Activated gamma-delta T cell (primary cell): ENCODE results near the gene NEB.
"Not testable (repeated sequence)": the region's sequence is repeated elsewhere in the genome, so short reads cannot be mapped to it uniquely, and the experiment has no call there.

ENCODE experiments used
- DNase-seq: peaks from one replicate; lab custom pipeline; 2025; lab: John Stamatoyannopoulos, UW

NEB gene

DNA sequence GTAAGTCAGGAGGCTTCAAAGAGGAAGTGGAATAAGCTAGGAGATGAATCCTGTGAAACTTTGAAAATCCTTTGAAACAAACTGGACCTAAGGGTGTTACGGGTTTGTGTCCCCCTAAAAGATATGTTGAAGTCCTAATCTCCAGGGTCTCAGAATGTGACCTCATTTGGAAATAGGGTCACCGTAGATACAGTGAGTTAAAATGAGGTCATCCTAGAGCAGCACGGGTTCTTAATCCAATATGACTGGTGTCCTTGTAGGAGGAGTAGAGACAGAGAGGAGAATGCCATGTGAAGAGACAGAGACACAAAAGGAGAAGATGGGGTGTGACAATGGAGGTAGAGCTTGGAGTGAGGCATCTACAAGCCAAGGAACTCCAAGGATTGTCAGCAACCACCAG, 26.9 kb upstream of the NEB start:
- DNase-seq: no peak

DNA sequence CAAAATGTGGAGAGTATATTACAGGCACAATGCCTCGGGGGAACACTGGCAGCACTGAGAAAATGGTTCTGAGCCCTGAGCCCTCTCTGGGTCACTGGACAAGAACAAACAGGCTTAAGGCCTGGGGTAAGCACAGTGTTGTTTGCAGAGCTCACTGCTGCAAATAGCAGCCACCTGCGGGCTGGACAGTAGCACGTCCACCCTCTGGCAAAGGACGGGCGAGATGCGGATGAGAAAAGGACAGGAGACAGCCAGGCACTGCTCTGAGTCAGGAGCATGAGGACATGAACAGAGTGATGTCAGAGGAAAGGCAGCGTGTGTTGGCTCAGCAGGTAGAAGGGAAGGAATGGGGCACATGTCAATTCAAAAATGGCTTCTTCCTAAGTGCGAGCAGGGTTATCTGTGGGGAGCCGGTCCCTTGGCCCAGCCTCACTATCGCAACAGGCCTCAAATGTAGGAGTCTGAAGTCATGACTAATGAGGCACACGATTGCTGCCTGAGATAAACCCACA, 25.9 kb upstream of the NEB start:
- DNase-seq: no peak

DNA sequence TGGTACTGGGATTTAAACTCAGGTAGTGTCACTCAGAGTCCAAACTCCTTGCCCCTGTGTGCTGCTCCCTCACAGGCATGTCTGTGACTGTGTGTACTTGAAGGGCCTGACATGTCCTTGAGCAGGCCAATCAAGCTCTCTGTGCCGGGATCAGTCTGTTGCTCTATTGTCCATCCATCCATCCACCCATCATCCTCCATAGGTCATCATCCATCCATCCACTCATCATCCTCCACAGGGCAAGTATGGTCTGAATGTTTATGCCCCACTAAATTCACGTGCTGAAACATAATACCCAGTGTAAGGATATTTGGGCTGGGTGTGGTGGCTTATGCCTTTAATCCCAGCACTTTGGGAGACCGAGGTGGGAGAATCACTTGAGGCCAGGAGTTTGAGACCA, 24.5 kb upstream of the NEB start:
- DNase-seq: no peak

DNA sequence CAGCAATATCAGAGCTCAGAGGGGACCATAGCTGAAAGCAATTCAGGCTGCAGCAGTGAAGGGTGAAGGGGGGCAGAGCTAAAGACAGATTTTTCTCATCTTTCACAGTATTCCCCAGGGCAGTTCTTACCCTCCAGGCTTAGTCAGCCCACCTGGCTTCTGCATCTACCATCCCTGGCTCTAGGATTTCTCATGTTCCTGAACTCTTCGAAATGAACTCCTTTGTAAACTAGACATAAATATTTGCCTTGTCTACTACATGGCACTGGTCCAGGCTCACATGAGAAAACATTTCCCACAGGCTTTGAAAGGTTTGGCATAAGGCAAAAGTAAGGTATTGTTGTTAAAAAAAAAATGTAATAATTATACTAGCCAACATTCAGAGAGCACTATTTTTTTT, 23.6 kb upstream of the NEB start:
- DNase-seq: no peak

DNA sequence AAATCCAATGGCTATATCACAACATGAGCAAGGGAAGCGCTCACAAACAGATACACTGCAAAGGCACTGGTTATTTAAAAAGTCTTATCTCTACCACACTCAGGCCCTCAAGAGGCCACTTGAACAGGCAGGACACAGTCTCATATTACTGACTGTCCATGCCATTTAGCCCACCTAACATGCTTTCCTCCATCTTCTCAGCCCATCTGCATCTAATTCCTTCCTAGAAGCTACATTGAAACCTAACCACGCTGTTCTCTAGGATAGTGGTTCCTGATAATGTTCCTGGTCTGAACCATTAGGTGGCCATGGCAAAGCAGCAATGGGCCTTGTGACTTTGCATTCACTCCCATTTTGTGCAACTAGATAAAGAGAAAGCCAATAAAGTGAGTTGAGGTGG, 22.5 kb upstream of the NEB start:
- DNase-seq: no peak

DNA sequence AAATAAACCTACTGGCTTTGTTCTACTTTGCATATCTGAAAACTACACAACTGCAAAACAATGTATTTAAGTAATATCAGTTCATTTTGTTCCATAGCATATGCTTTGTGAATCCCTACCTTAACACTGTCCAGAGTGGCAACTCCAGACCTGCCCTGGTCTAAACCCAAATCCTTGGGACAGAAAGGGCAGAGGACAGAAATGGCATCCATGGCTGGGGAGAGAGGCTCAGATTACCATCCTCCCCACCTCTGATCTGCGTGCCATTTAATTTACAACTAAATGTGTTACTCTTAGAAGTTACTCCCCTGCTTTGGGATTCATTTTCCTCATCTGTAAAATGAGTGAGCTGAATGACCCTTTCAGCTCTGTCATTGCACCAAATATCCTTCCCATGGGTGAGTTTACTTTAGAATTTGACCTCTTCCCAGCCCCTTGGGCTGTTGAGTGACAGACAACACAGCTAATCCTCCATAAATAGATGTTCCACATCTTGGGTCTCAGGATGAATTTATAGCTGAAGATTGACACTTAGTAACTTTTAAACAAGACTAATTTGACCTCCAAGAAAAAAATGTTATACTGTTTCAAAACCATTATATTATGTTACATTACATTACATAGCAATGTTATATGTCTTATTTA, 20.1 kb upstream of the NEB start:
- DNase-seq: no peak

DNA sequence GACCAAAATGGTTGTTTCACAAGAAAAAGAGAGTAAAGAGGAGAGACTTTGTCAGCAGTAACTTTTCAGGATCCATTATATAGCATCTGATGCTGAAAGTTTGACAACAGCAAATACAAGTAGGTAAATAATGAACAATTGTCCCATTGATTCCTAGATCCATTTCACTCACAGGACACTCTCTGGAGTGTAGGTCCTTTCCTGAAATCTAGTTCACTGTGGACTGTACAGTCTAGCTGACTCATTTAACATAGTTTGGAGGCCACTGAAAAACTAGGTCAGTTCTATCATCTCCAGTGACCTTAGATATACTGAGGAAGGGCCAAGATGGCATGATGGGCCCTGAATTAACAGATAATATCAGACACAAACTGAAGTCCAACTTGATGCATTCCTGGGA, 19.3 kb upstream of the NEB start:
- no peak for DNase-seq

DNA sequence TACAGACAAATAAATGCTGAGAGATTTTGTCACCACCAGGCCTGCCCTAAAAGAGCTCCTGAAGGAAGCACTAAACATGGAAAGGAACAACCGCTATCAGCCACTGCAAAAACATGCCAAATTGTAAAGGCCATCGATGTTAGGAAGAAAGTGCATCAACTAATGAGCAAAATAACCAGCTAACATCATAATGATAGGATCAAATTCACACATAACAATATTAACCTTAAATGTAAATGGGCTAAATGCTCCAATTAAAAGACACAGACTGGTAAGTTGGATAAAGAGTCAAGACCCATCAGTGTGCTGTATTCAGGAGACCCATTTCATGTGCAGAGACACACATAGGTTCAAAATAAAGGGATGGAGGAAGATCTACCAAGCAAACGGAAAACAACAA, 11.0 kb upstream of the NEB start:
- not testable (repeated sequence) for DNase-seq

DNA sequence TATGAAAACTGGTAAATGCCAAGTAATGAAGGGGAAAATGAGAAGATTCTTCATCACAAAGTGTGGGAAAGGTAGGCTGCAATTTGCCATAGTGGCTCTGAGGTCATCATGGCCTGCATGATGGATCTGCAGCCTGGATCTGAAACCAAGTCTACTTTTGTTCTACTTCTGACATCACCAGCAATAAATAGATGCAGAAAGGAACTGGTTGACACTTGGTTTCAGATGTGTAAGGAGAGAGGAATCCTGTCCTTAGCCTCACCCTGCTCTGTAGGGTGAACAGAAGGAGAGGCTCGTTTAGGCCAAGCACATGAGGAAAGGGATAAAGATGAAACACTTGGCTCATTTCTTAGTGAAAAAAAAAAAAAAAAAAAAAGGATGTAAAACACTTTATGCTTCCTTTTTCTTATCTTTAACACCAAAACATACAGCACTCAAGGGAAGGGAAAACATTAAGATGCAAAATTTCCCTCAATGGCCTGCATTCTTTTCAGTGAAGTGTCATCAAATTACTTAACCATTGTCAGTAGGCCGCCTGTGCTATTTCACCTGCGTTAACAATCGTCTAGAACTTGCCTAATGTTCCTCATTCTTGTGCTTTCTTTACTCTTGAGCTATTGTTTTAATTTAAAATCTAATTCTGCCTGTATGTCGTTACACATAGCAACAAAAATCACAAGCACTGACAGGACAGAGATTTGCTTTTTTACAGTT, 3.9 kb downstream of the NEB start:
- no peak for DNase-seq

DNA sequence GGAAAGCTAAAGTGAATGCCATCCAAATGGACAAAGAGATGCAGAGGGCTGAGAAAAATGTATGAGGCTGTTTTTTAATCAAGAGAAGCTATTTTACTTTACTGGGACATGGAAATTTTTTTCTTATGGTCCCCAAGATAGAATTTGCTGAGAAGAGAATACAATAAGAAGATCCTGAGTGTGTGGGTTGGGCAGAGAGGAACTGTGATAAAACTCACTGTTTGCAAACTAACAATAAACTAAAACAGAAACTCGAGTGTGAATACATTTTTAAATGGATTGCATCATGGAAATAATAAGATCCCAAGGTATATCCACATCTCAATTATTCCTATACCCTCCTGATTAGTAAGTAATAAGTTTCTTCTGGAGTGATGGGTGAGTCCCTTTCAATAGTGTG, 4.4 kb downstream of the NEB start:
- DNase-seq: no peak

DNA sequence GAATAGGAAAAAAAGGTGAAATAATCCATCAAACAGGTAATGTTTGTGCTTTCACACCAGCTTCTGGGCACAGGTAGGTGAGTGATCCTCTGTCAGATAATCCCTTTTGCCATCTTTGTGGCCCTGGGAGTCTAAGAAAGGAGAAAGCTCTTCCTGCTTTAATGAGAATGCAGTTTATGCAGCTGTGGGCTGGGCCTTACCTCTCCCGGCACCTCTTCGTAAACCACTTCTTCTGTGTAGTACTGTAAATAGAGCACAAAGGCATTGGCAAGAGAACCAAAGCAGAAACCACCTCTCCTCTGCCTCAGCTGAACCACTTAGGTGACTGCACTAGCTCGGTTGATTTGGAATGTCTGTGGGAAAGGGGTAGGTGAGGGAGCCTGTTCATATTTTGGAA, 4.9 kb downstream of the NEB start:
- DNase-seq: no peak

DNA sequence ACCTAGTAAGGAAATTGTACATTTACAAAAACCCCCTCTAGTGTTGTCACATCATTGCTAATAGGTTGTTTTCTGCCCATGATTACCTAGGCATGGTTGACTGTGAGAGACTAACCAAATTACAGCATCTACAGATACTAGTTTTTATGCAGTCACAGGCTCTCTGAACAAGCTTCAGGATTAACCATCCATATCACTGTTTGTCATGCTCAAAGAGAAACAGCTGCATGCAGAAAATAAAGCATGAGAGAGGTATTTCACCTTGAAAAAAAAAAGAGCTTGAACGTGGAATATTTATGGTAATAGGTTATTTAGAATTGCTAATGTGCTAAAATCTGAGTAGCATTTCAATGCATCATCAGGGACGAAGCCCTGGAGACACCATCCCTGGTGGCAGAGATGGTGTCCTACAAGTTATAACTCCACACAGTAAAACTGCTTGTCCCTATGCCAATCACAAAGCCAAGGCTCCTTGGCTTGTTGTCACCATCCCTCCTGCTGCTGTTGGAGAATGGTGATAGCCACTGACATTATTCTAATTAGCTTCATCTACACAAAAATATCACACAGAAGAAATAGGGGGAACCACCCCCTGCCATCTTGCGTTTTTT, 5.4 kb downstream of the NEB start:
- no peak for DNase-seq

DNA sequence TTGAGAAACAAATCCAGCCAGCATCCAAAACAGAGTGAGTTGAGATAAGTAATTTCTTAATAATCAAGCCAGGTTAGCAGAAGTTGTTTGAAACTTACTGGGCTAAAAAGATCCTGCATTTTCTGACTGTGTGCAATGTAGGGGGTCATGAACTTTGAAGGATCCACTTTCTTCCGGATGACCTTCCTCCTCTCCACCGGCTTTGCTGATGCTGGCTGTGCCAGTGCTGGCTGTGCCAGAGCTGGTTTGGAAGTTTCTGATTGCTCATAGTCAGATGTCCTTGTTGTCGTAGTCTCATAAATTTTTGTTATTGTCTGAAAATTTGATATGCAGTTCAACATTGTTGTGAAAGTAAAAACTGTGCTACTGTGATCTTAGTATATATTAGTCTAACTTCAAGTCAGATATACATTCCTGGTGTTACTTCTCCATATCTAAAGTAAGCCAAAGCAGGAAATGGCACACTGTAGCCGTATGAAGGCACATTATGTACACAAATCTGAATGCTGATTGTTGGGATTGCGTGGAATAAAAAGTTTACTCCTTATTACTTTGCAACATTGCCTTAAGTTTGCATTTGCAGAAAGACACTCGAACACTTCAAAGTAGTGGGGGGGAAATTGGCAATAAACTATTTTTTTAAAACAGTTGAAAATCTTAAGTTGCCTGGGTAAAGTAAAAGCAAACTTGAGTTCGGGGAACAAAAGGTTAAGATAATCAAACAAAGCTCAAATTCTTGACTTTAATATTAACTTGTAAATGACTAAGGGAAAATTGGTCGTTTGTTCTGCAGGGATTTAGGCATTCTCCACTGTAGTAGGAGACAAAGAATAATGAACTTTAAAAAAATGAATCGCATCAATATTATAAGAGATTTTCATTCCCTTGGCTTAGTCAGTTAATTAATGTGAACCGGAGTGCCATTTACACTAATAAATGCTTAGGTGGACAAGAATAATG, 6.4 kb downstream of the NEB start:
- DNase-seq: no peak

DNA sequence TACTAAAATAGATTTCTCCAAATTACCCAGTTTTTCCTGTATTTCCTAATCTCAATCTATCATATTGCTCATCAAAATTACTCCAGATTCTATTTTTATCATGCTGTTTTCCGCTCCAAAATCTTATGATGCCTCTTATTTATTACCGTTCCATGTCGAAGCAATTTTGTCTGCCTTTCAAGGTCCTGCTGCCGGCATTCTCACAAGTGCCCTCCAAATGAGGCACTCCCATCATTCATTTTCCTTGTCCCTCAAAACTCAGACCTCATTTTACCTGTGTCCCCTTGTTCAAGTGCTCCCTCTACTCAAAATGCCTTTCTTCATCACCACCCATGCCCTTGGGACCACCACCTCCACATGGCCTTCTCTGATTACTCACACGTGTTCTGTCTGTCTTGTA, 13.1 kb downstream of the NEB start:
- no peak for DNase-seq

DNA sequence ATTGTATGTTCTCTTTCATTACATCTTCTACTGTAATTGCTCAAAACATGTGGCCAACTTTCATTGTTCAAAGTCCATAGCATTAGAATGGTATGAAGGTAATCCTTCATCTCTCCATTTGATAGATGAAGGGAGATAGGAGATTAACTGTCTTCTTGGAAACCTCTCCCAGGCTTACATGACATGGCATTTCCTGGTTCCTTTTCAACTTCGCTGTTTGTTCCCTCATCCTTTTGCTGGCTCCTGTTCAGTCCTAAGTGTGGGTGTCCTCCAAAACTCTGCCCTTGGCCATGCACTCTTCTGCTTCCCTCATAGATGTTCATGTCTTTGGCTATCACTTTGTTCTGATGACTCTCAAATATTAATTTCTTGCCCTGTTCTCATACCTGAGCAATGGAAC, 13.8 kb downstream of the NEB start:
- no peak for DNase-seq

DNA sequence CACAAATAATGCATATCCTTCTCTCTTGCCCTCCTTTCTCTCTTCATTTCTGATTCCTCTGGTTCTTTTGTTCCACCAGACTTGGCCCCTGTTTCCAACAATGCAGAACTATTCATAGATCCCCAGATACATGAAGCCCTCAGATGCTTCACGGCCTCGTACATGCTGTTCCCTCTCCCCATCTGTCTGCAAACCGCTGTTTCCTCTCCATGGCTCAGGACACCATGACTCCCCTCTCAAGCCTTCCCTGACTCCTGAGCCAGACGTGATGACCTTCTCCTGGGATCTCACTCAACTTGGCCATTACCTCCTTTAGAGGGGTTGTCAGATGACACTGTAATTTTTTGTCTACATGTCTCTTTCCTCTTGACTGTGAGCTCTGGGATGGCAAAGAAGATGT, 15.5 kb downstream of the NEB start:
- DNase-seq: no peak

DNA sequence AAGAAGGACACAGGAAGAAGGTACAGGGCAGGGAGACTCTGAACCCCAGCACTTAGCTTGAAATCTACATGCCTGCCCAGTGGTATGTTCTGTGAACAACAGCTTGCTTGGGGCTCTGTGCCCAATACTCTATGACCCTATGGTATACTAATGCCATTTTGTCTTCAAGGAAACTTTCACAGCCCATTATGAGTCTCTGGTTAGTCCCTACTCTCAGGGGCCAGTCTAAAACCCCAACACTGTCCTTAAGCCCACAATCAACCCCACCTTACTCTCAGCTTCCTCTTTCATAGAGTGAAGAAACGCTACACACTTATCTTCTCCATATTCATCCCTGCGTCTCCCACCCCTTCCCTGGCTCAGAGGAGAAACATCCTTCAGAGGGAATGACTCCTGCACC, 16.0 kb downstream of the NEB start:
- no peak for DNase-seq

DNA sequence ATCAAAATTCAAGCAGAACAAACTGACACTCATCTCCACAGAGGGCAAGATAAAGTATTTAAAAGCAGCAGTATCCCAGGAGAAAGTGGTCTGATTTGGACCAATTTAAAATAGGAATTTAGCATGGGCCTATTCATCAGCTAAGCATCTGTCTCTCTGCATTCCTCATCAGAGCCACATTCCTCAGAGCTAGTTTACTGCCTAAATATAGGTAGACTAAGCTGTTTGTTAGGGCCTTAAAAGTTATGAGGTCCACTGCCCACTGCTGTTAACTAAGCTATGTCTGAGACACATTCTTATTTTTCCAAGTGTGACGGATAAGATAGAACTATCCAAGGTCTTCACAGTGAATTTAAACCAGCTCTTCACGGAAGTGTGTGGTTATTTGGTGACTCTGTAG, 17.6 kb downstream of the NEB start:
- DNase-seq: no peak

DNA sequence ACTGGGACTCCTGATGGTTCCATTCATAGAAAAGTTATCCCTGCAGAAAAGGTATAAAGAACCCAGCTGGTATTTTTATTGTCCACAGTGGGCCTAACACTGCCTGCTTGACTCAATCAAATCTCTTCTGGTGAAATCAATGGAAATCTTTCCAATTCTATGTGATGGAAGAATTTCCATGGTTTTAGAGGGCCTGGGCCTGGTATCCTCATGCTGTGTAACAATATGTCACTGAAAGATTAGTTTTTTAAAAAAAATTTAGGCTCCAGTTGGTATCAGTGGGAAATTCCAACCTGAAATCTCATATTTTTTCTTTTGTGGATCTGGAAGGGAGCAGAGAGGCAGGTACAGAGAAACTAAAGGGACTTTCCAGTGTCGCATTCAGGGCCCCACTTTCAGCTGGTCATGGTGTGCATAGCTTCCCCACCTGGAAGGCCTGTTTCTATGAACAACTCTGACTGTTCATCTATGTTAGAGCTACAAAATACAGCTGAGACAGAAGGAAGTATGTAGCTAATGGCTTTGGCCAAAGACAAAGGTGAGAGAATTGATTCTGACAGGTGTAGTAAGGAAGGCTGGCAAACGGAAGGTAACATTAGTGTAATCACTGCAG, 20.9 kb downstream of the NEB start:
- DNase-seq: no peak

DNA sequence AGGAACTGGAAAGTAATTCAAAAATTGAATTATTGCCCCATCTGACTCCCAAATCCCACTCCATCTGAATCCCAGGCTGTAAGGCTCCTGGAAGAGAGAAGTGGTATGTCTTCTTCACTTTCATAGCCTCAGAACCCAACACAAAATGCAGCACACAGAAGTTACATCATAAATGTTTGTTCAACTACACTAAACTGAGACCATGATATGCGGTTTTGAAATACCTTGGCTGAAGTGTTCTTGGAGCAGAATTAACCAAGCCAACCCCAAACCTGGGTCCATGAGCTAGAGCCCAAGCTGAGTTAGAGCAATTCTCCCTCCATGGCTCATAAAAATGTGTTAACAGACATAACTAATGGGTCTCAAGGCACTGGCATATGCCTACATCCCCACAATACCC, 23.3 kb downstream of the NEB start:
- no peak for DNase-seq

DNA sequence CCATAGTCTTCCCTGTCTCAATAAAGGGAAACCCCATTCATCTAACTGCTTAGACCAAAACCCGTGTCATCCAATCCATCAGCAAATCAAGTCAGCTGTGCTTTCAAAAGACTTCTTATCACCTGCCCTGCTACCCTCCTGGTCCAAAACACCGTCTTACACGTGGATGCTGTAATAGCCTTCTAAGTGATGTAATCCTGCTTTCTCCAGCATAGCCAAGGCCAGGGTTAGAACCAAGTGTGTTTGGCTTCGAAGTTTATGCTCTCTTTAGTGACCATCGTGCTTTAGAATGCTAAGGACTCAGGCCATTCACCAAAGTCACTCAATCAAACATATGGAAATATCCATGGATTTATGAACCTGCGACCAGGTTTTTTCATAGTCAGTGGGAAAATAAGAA, 25.5 kb downstream of the NEB start:
- DNase-seq: no peak

DNA sequence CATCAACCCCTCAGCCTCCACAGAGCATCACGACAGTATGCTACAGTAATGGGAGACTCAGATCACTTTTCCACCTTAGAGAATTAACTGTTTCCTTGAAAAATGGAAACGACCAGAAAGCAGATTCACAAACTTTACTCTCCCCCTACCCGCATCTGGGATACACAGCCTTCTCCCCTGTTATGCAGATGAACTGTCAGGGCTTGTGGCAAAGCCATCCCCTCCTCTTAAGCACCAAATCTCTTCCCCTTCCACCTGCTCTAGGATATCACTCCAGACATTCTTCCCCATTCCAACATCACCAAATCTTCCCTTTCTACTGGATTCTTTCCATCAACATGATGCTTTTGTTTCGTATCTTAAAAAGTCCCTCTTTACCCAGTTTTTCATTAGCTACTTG, 26.4 kb downstream of the NEB start:
- no peak for DNase-seq
